ENCODE measurements around the gene SRSF2.
"Not testable (repeated sequence)": the region's sequence is repeated elsewhere in the genome, so short reads cannot be mapped to it uniquely, and the experiment has no call there.

The SRSF2 gene

DNA sequence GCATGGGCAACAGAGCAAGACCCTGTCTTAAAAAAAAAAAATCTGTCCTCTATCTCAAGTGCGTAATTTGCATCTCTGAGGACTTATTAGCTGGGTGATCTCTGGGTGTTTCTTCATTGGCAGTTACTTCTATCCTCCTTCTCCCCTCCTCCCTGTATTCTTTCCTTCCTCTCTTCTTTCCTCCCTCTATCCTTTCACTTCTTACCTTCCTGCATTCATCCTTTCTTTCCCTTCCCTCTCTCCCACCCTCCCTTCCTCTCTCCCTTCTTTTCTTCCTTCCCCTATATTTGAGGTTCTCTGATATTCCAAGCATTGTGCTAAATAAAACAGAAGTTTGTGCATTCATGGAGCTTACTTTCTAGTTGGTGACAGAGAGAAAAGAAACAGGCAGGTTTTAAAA lies 11.5 kb upstream of the SRSF2 start:
- no peak for DNase-seq (ENCODE audit: low read depth)
- no peak for TF ChIP-seq CTCF (IDR thresholded peaks at IDR 0.05; ENCODE audit: control insufficient read depth, insufficient read depth, low read depth, low read length, missing control alignments)
- no peak overlapping the region for H3K4me3 ChIP-seq (ENCODE audit: control insufficient read depth, low read depth, low read length)

GRCh38 chr17:76747716-76748363 lies 10.7 kb upstream of the SRSF2 start:
- no peak for TF ChIP-seq CTCF (IDR thresholded peaks at IDR 0.05; ENCODE audit: control insufficient read depth, insufficient read depth, low read depth, low read length, missing control alignments)
- H3K4me3 ChIP-seq (ENCODE audit: control insufficient read depth, low read depth, low read length), result no peak overlapping the region
- no peak for DNase-seq (ENCODE audit: low read depth)

DNA sequence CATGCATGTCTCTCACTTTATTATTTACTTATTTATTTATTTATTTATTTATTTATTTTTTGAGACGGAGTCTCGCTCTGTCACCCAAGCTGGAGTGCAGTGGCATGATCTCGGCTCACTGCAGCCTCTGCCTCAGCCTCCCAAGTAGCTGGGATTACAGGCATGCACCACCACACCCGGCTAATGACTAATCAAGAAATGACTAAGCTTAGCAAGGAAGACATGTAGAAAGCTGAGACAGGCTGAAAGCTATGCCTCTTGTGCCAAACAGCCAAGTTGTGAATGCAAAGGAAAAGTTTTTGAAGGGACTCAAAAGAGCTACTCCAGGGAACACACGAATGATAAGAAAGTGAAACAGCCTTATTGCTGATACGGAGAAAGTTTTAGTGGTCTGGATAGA lies 8.7 kb upstream of the SRSF2 start:
- H3K4me3 ChIP-seq (ENCODE audit: control insufficient read depth, low read depth, low read length); DNase-seq (ENCODE audit: low read depth): not testable (repeated sequence)

DNA sequence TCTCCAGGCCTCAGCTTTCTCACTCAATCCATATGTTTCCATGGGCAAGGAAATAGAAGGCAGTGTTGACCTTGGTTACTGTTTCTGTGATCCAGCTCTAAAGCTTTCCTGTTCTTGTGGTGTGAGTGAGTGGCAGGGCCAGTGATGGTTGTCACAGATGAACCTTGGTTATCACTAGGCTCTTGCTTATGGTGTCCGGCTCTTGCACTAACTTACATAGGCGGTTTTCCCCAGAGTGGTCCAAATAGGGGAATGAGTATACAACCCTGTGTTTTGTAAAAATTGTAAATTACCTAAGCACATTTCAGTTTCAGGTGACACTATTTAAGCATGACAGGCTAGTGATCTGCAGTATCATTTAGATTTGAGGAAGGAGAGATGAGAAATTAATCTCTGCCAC lies 7.6 kb upstream of the SRSF2 start:
- no peak for TF ChIP-seq CTCF (IDR thresholded peaks at IDR 0.05; ENCODE audit: control insufficient read depth, insufficient read depth, low read depth, low read length, missing control alignments)
- no peak overlapping the region for H3K4me3 ChIP-seq (ENCODE audit: control insufficient read depth, low read depth, low read length)

GRCh38 chr17:76742958-76743357 lies 5.8 kb upstream of the SRSF2 start:
- no peak for DNase-seq (ENCODE audit: low read depth)
- no peak for TF ChIP-seq CTCF (IDR thresholded peaks at IDR 0.05; ENCODE audit: control insufficient read depth, insufficient read depth, low read depth, low read length, missing control alignments)
- no peak overlapping the region for H3K4me3 ChIP-seq (ENCODE audit: control insufficient read depth, low read depth, low read length)

More for the DNA sequence above, 7.6 kb upstream of the SRSF2 start:
- no peak for DNase-seq (ENCODE audit: low read depth)

DNA sequence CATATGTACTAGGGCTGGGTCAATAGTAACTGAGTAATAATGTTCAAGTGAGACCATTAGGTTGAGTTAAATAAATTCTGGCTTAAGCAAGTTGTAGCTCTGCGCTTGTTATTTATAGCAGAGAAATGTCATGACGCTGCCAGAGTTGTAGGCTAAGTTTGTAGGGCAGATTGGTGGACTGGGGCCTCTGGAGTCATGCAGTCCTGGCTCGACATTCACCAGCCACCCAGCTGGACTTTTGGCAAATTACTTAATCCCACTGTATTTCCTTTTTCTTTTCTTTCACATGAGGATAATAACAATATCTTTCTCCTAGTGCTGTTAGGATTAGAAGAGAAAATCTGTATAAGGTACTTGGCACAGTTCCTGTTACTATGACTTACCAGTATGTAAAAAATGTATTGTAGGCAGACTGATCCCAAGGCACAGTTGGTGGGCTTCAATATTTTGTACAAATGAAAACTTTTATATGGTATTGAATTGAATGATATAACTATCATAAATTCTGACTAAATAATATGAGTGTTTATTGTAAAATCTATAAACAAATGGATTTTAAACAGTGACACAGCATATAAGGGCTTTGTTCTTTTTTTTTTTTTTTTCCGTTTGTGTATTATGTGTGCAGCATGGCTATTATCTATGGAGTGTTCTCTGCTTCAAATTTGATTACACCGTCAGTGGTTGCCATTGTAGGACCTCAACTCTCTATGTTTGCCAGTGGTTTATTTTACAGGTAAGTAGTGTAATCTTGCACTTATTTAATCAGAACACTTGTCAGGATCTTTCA lies 3.4 kb upstream of the SRSF2 start:
- TF ChIP-seq CTCF (IDR thresholded peaks at IDR 0.05; ENCODE audit: control insufficient read depth, insufficient read depth, low read depth, low read length, missing control alignments), result no peak
- no peak for DNase-seq (ENCODE audit: low read depth)
- H3K4me3 ChIP-seq (ENCODE audit: control insufficient read depth, low read depth, low read length), result no peak overlapping the region

DNA sequence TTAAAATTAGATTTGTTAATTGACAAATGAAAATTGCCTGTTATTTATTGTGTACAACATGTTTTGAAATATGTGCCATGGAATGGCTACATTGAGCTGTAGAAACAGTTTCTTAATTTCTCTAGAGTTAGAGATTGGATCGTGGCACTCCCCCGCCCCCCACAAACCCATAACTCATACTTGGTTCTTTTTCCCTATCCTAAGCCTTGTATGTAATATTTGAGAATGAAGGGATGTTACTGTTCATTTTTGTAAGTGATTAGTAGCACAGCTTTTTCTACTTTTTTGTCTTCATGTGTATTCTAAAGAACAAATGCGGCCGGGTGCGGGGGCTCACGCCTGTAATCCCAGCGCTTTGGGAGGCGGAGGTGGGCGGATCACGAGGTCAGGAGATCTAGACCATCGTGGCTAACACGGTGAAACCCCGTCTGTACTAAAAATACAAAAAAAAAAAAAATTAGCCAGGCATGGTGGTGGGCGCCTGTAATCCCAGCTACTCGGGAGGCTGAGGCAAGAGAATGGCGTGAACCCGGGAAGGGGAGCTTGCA lies 2.5 kb upstream of the SRSF2 start:
- not testable (repeated sequence) for DNase-seq (ENCODE audit: low read depth); H3K4me3 ChIP-seq (ENCODE audit: control insufficient read depth, low read depth, low read length)

Measured in AG09309 (cell line).